Stimulated activated CD8-positive, alpha-beta memory T cell treated with anti-CD3 and anti-CD28 coated beads, Interleukin-7, amount 100 ng/mL, for 24 hours (primary cell): ENCODE measurements around the gene SCUBE1.

Source experiments
- DNase-seq: peaks from one replicate; pipeline ENCODE4 v3.0.0-alpha.2; 2020; ENCODE audit warnings: low read depth

SCUBE1 gene

GRCh38 chr22:43257549-43257948, 85.6 kb downstream of the SCUBE1 start:
- no peak for DNase-seq

GRCh38 chr22:43256976-43257545, 86.1 kb downstream of the SCUBE1 start:
- DNase-seq: no peak

- DNase-seq: no peak
These were observed 86.6 kb downstream of the SCUBE1 start for GRCh38 chr22:43256569-43256968.

- DNase-seq: no peak
These were observed 87.9 kb downstream of the SCUBE1 start for GRCh38 chr22:43255299-43255698.

GRCh38 chr22:43253839-43254238, 89.3 kb downstream of the SCUBE1 start:
- DNase-seq: no peak

GRCh38 chr22:43252319-43252718, 90.9 kb downstream of the SCUBE1 start:
- DNase-seq: no peak

- DNase-seq: no peak
These were observed 93.2 kb downstream of the SCUBE1 start for GRCh38 chr22:43249789-43250471.

- no peak for DNase-seq
These were observed 95.5 kb downstream of the SCUBE1 start for GRCh38 chr22:43247546-43248260.

GRCh38 chr22:43246188-43246587, 97.0 kb downstream of the SCUBE1 start:
- DNase-seq: no peak

GRCh38 chr22:43245717-43246116, 97.5 kb downstream of the SCUBE1 start:
- no peak for DNase-seq

GRCh38 chr22:43244803-43245527, 98.2 kb downstream of the SCUBE1 start:
- DNase-seq: no peak

- DNase-seq: no peak
These were observed 98.8 kb downstream of the SCUBE1 start for GRCh38 chr22:43244402-43244801.

GRCh38 chr22:43243324-43243723, 99.8 kb downstream of the SCUBE1 start:
- DNase-seq: no peak

- no peak for DNase-seq
These were observed 100.5 kb downstream of the SCUBE1 start for GRCh38 chr22:43242627-43243026.

- DNase-seq: no peak
These were observed 101.3 kb downstream of the SCUBE1 start for GRCh38 chr22:43241699-43242386.

GRCh38 chr22:43241138-43241597, 102.0 kb downstream of the SCUBE1 start:
- DNase-seq: no peak

GRCh38 chr22:43240614-43241013, 102.6 kb downstream of the SCUBE1 start:
- no peak for DNase-seq

GRCh38 chr22:43239956-43240355, 103.2 kb downstream of the SCUBE1 start:
- no peak for DNase-seq

GRCh38 chr22:43239193-43239780, 103.9 kb downstream of the SCUBE1 start:
- no peak for DNase-seq

- no peak for DNase-seq
These were observed 104.6 kb downstream of the SCUBE1 start for GRCh38 chr22:43238526-43239006.

- no peak for DNase-seq
These were observed 105.9 kb downstream of the SCUBE1 start for GRCh38 chr22:43237280-43237679.
